Spinal cord (tissue), 10 donors: ENCODE measurements around the gene LDLRAD4. TPM values are rescaled to one million over a fixed set of nuclear protein-coding genes. Genes with fewer than 3 reads are reported as not detected.
A peak's percentile ranks its signal among the peaks of the same experiment; 100 is the strongest.

ENCODE experiments used
- DNase-seq, 6 donors: peaks; one replicate each; pipeline versions ENCODE4 v3.0.0 to v3.0.0-alpha.2; 2013 to 2015; ENCODE audit warnings: low spot score in 6 of 6, low read depth in 4 of 6
- H3K27ac ChIP-seq: one replicate; pipeline ENCODE4 v1.5.1; 2013; ENCODE audit warnings: low read depth, low read length, control low read depth
- H3K27me3 ChIP-seq: one replicate; pipeline ENCODE4 v1.6.1; 2013; ENCODE audit warnings: low read length; ENCODE audit not compliant: control insufficient read depth, insufficient read depth
- H3K36me3 ChIP-seq: one replicate; pipeline ENCODE4 v1.6.1; 2013; ENCODE audit warnings: low read length; ENCODE audit not compliant: control insufficient read depth, insufficient read depth
- H3K4me1 ChIP-seq: one replicate; pipeline ENCODE4 v1.6.1; 2013; ENCODE audit warnings: low read length; ENCODE audit not compliant: control insufficient read depth, insufficient read depth
- H3K4me3 ChIP-seq: one replicate; pipeline ENCODE4 v1.5.1; 2013; ENCODE audit warnings: low read depth, low read length, control low read depth
- H3K9me3 ChIP-seq: one replicate; pipeline ENCODE4 v1.6.1; 2013; ENCODE audit warnings: low read length; ENCODE audit not compliant: control insufficient read depth, insufficient read depth
- WGBS: methylation state at CpG from one replicate; pipeline ENCODE4 v1.1.5; 2013; ENCODE audit warnings: missing lambda C conversion rate; ENCODE audit not compliant: insufficient coverage; 5-methylcytosine and 5-hydroxymethylcytosine counted together
- polyA plus RNA-seq, 2 donors: library from polyadenylated mRNA; unstranded; fragments of 120-200 nt; gene quantifications; one replicate each; pipeline ENCODE4 v1.2.1, GENCODE V29; 2013; ENCODE audit not compliant: insufficient read length in 2 of 2
- total RNA-seq, 2 donors: library from RNA; depleted of rRNA in 1 of 2; stranded (reverse); fragments of 120-200 nt in 1 of 2; fragments of >200 nt in 1 of 2; gene quantifications; one replicate each; pipeline versions ENCODE4 v1.2.3 to v1.2.4, GENCODE V29; 2013 to 2014
- donor health status: healthy.

LDLRAD4 gene
- total and polyA plus RNA-seq, 4 donors: 26.7 to 67.7 (median 38.5) TPM

GRCh38 chr18:13437034-13437433 lies 218.5 kb downstream of the LDLRAD4 start:
- no peak overlapping the region for H3K4me3 ChIP-seq
- no peak for DNase-seq
- no peaks in the 10 kb centered on the region for H3K9me3 ChIP-seq
- H3K4me1 ChIP-seq: peaks cover 9% of the 10 kb centered on the region
- peaks cover 9% of the 10 kb centered on the region for H3K36me3 ChIP-seq
- 59% methylated on average over 4 of the region's 6 CpGs for WGBS
- no peak overlapping the region for H3K27ac ChIP-seq
- H3K27me3 ChIP-seq: no peaks in the 10 kb centered on the region

DNA sequence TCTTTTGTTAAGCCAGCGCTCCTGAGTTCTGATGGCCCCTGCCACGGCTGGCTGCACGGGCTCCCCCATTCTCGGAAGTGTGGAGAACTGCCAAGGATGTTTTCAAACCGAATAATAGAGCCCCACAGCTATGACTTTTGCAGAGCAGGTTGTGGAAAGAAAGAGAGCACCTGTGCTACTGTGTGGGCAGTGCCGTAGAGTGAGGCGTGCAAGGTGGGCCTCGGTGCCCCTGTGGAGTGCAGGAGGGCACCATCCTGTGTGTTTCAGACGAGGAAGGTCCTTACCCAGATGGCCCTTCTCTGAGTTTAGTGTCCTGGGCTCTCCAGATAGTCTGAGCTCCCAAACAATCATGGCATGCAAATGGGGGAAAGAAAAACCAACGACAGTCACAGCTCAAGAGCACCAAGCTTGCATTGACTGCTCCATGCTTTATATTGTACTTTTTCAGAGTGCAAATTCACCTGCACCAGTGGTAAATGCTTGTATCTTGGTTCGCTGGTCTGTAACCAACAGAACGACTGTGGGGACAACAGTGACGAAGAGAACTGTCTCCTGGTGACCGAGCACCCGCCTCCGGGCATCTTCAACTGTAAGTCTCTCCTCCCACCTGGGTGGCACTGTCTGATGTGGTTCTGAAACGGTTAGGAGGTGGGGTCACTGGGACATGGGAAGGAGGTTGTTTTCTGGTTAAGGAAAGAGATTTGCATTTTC lies 219.4 kb downstream of the LDLRAD4 start:
- no peak overlapping the region for H3K4me3 ChIP-seq
- 68% methylated on average over 17 of the region's 17 CpGs for WGBS
- no peak overlapping the region for H3K27ac ChIP-seq

GRCh38 chr18:13438507-13439056 lies 220.0 kb downstream of the LDLRAD4 start:
- Histone ChIP-seq H3K4me3 (no peak overlapping the region), H3K27ac (no peak overlapping the region), H3K27me3 (no peaks in the 10 kb centered on the region), H3K9me3 (no peaks in the 10 kb centered on the region), H3K36me3 (peaks cover 15% of the 10 kb centered on the region), H3K4me1 (peaks cover 14% of the 10 kb centered on the region)
- 91% methylated on average over 3 of the region's 4 CpGs for WGBS
- no peak for DNase-seq

More for the DNA sequence above, 219.4 kb downstream of the LDLRAD4 start:
- Histone ChIP-seq H3K36me3 (peaks cover 15% of the 10 kb centered on the region), H3K4me1 (peaks cover 14% of the 10 kb centered on the region), H3K9me3 (no peaks in the 10 kb centered on the region), H3K27me3 (no peaks in the 10 kb centered on the region)
- no peak for DNase-seq

DNA sequence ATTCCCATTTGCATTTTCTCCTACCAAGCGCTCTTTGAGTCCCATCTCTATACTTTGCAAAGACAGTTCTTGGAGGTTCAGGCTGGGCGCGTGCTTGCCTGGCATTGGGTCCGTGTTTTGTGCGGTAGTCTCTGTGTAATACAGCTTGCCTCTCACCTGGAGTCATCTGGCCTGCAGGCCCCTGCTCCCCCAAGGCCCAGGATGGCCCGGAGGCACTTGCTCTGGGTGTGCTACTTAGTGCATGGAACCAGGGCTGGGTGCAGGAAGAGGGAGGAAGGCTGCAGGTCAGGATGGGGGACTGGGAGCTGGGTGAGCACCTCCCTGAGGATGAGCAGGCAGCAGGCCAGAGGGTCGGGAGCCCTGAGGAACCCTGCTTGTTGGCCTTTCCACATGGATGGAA lies 220.9 kb downstream of the LDLRAD4 start:
- Histone ChIP-seq H3K4me3 (no peak overlapping the region), H3K9me3 (no peaks in the 10 kb centered on the region), H3K36me3 (peaks cover 15% of the 10 kb centered on the region), H3K27ac (no peak overlapping the region), H3K4me1 (peaks cover 14% of the 10 kb centered on the region), H3K27me3 (no peaks in the 10 kb centered on the region)
- WGBS: 92% methylated on average over 6 of the region's 7 CpGs
- DNase-seq: no peak

DNA sequence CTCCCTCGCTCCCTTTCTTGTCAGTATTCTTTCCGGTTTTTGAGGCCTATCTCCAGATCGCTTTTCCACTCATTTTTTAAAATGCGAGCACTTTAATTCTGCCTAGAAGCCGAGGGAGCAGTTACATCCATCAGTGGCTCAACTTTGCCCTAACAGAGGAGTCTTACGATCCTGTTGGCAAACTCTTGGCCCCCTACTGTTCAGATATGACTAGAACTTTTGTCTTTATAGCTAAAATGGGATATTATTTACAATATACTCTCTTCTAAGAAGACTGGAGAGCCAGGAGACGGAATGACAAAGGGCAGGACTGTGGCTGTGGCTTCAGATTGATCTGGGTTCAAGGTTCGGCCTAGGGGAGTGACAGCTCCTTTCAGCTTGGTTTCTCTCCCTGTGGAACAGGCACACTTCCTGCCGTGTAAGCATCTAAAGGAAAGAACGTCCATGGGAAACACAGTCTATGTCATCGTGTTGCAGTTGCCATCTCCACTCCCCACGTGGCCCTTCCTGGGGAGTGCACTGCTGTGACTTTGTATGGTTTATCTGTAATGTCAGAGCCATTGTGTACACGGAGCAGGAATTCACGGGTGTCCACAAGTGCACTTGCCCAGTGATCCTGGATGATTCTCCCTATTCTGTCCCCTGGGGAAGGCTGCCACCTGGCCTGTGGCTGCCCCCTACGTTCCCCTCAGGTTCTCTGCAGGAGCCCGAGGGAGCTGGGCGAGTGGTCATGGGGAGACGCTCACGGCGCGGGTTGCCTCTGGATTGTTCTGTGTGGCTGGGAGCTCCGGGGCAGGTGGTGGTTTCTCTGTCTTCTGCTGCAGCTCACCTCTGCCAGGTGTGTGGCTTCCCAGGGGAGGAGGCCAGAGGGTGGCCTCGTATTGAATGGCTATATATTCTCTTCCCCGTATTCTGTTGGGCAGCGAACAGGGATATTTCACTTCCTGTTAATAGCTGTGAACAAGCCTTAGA lies 222.0 kb downstream of the LDLRAD4 start:
- no peak for DNase-seq
- Histone ChIP-seq H3K4me3 (no peak overlapping the region), H3K4me1 (peaks cover 14% of the 10 kb centered on the region), H3K9me3 (no peaks in the 10 kb centered on the region), H3K27me3 (no peaks in the 10 kb centered on the region), H3K27ac (no peak overlapping the region), H3K36me3 (peaks cover 15% of the 10 kb centered on the region)
- 80% methylated on average over 19 of the region's 25 CpGs for WGBS

DNA sequence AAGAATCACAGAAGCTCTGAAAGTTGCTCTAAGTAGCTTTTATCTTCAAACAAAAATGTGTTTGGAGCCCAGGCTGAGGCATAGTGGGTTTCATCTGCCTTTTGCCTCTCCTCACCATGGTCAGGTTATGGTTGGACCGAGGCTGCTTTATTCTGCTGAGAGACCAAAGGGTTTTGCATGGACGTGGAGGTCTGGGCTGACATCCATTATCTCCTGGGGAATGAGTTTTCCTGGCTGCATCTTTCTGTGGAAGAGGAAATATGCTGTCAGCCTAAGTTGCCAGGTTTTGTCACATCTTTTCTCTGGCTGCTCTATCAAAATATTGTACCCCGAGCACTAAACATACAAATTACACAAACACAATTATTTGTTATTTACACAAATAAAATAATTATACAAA lies 223.2 kb downstream of the LDLRAD4 start:
- Histone ChIP-seq H3K27me3 (no peaks in the 10 kb centered on the region), H3K27ac (peak overlapping the region; percentile 10), H3K4me1 (peaks cover 16% of the 10 kb centered on the region), H3K4me3 (no peak overlapping the region), H3K9me3 (no peaks in the 10 kb centered on the region), H3K36me3 (peaks cover 15% of the 10 kb centered on the region)
- DNase-seq: no peak
- WGBS: 60% methylated on average over 1 of the region's 3 CpGs

- no peak overlapping the region for H3K4me3 ChIP-seq
- H3K27me3 ChIP-seq: no peaks in the 10 kb centered on the region
- H3K36me3 ChIP-seq: peaks cover 15% of the 10 kb centered on the region
- peaks cover 20% of the 10 kb centered on the region for H3K4me1 ChIP-seq
- 78% methylated on average over 17 of the region's 17 CpGs for WGBS
- no peak overlapping the region for H3K27ac ChIP-seq
- DNase-seq: no peak
- H3K9me3 ChIP-seq: no peaks in the 10 kb centered on the region
Observed at GRCh38 chr18:13442451-13442850, 223.9 kb downstream of the LDLRAD4 start.

DNA sequence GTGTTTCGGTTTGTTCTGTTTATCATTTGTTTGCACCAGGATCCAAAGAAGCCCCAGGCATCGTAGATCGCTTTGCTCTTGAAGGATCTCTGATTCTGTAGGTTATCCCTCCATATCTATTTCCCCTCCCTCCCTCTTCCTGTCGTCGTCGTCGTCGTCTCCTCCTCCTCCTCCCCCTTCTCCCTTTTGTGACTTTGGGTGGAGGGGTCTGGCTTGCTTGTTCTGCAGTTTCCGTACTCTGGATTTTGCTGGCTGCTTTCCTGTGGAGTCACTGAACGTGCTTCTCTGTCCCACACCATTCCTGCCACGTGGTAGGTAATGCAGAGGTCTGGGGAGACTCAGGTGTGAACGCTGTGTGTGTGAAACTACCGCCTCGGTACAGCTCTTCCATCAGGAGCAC lies 225.0 kb downstream of the LDLRAD4 start:
- peaks cover 15% of the 10 kb centered on the region for H3K36me3 ChIP-seq
- H3K4me3 ChIP-seq: no peak overlapping the region
- H3K27ac ChIP-seq: no peak overlapping the region
- no peaks in the 10 kb centered on the region for H3K9me3 ChIP-seq
- H3K4me1 ChIP-seq: peaks cover 26% of the 10 kb centered on the region
- WGBS: 60% methylated on average over 1 of the region's 14 CpGs
- no peaks in the 10 kb centered on the region for H3K27me3 ChIP-seq
- DNase-seq: peak in 1 of 6 donors; percentile 32

DNA sequence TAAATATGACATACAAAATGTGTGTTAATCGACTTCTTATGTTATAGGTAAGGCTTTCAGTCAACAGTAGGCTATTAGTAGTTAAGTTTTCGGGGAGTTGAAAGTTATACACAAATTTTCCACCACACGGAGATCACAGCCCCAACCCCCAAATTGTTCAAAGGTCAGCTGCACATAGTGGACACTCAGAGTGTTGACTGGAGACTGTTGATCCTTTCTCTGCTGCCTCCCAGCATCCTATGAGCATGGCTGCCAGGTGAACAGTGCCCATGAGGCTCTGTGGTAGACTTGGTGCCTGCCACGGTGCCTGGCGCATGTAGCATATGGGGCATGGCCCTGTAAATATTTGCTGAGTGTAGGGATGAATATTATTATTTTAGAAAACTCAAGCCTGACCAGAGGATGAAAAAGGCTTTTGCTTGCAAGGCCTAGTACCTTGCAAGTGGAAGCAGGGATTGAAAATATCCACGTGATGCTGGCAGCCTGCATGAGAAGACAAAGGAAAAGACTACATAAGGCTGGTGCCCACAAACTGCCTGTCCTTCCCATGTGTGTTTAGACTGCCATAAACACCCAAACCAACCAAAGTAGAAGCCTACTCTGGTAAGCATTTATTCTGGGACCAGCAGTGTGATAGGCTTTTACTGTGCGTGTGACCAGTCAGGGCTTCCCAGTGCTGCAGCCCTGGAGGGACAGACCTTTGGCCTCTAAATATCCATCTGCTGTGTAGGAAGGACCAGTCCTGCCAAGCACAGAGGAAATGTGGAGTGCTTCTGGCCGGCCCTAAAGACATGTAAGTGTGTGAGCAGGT lies 226.1 kb downstream of the LDLRAD4 start:
- DNase-seq: peak in 1 of 6 donors; percentile 25
- H3K27me3 ChIP-seq: no peaks in the 10 kb centered on the region
- no peak overlapping the region for H3K4me3 ChIP-seq
- peaks cover 32% of the 10 kb centered on the region for H3K4me1 ChIP-seq
- no peak overlapping the region for H3K27ac ChIP-seq
- no peaks in the 10 kb centered on the region for H3K9me3 ChIP-seq
- peaks cover 12% of the 10 kb centered on the region for H3K36me3 ChIP-seq
- 71% methylated on average over 5 of the region's 8 CpGs for WGBS
